GM21360 (cell line): ENCODE data around the gene CHMP1A.
A peak's percentile ranks its signal among the peaks of the same experiment; 100 is the strongest.
"Not testable (repeated sequence)": the region's sequence is repeated elsewhere in the genome, so short reads cannot be mapped to it uniquely, and the experiment has no call there.

Experiments
- ATAC-seq: cut with Tn5 transposase; IDR thresholded peaks from one replicate; pipeline ENCODE4 v1.9.1; 2021; ENCODE audit warnings: mild to moderate bottlenecking, moderate library complexity; ENCODE audit not compliant: unreplicated experiment

Gene CHMP1A

GRCh38 chr16:89657442-89658220, at the start of gene CHMP1A, which contains the start of gene SPATA33:
CHMP1A (minus strand) TSS chr16:89657708; CDS start chr16:89657588, 120 bp downstream.
SPATA33 (plus strand) TSS chr16:89657836; CDS start chr16:89657912, 76 bp downstream.
- peak; percentile 86 for ATAC-seq

- no peak for ATAC-seq
These were observed 49.2 kb upstream of the CHMP1A start for GRCh38 chr16:89706518-89707260.

- ATAC-seq = no peak
These were observed 47.5 kb upstream of the CHMP1A start for GRCh38 chr16:89705006-89705405.

- no peak for ATAC-seq
These were observed 46.8 kb upstream of the CHMP1A start for GRCh38 chr16:89704281-89704680.

- peak; percentile 55 for ATAC-seq
These were observed 44.2 kb upstream of the CHMP1A start, which contains the start of gene SPATA2L for GRCh38 chr16:89701425-89702406. SPATA2L (minus strand) TSS chr16:89701705; CDS start chr16:89701232, 473 bp downstream.

GRCh38 chr16:89700649-89701424, 43.3 kb upstream of the CHMP1A start:
- peak; percentile 7 for ATAC-seq

GRCh38 chr16:89700100-89700648, 42.7 kb upstream of the CHMP1A start:
- ATAC-seq = peak; percentile 47

GRCh38 chr16:89699629-89700099, 42.2 kb upstream of the CHMP1A start:
- ATAC-seq = not testable (repeated sequence)

- not testable (repeated sequence) for ATAC-seq
These were observed 41.2 kb upstream of the CHMP1A start for GRCh38 chr16:89698717-89699116.

- no peak for ATAC-seq
These were observed 40.3 kb upstream of the CHMP1A start for GRCh38 chr16:89697616-89698331.

- no peak for ATAC-seq
These were observed 39.7 kb upstream of the CHMP1A start for GRCh38 chr16:89697161-89697615.

GRCh38 chr16:89696670-89697128, 39.2 kb upstream of the CHMP1A start:
- no peak for ATAC-seq

GRCh38 chr16:89695875-89696669, 38.6 kb upstream of the CHMP1A start:
- no peak for ATAC-seq

GRCh38 chr16:89695086-89695874, 37.8 kb upstream of the CHMP1A start:
- ATAC-seq = no peak

- ATAC-seq = not testable (repeated sequence)
These were observed 37.2 kb upstream of the CHMP1A start for GRCh38 chr16:89694784-89695085.

- ATAC-seq = no peak
These were observed 36.6 kb upstream of the CHMP1A start for GRCh38 chr16:89693931-89694783.
